DND-41 (cell line): ENCODE measurements around the gene ASIC3.
A peak's percentile ranks its signal among the peaks of the same experiment; 100 is the strongest.

Experiments used
- ATAC-seq: fragments of 200-7000 bp; cut with Tn5 transposase; 3 replicates; pipeline ENCODE4 v1.9.1; 2021; ENCODE audit warnings: low read depth; ENCODE audit not compliant: insufficient read depth
- DNase-seq: peaks from one replicate; pipeline ENCODE4 v3.0.0-alpha.2; 2020
- H2AFZ ChIP-seq: 2 replicates; pipeline ENCODE4 v1.6.0; 2012; ENCODE audit warnings: low read depth, low read length
- H3K27ac ChIP-seq: 2 replicates; pipeline ENCODE4 v1.5.1; 2012; ENCODE audit warnings: low read length, inconsistent platforms
- H3K27me3 ChIP-seq: fragments of 200-600 bp; sonication (generic); 2 replicates; pipeline ENCODE4 v1.6.0; 2012; ENCODE audit warnings: low read length, mild to moderate bottlenecking, inconsistent platforms; ENCODE audit not compliant: insufficient read depth, poor library complexity
- H3K36me3 ChIP-seq: 2 replicates; pipeline ENCODE4 v1.5.1; 2012; ENCODE audit warnings: low read length, inconsistent platforms; ENCODE audit not compliant: insufficient read depth
- H3K4me1 ChIP-seq: 2 replicates; pipeline ENCODE4 v1.5.1; 2012; ENCODE audit warnings: mild to moderate bottlenecking, low read length; ENCODE audit not compliant: insufficient read depth
- H3K4me2 ChIP-seq: 2 replicates; pipeline ENCODE4 v1.6.0; 2012; ENCODE audit warnings: mild to moderate bottlenecking, moderate library complexity, low read length, inconsistent platforms; ENCODE audit not compliant: insufficient read depth
- H3K4me3 ChIP-seq, 2 experiments: fragments of 200-600 bp in 1 of 2; shearing (Covaris generic) in 1 of 2; 2 replicates each; pipeline ENCODE4 v1.5.1; 2012 to 2016; ENCODE audit warnings: inconsistent platforms in 2 of 2, low read length in 2 of 2, mild to moderate bottlenecking in 2 of 2, low read depth in 1 of 2, moderate library complexity in 1 of 2
- H3K79me2 ChIP-seq: 2 replicates; pipeline ENCODE4 v1.6.0; 2012; ENCODE audit warnings: low read length, inconsistent platforms; ENCODE audit not compliant: insufficient read depth
- H3K9ac ChIP-seq: 2 replicates; pipeline ENCODE4 v1.6.0; 2012; ENCODE audit warnings: low read depth, mild to moderate bottlenecking, inconsistent platforms, low read length, moderate library complexity
- H3K9me3 ChIP-seq: 2 replicates; pipeline ENCODE4 v1.5.1; 2012; ENCODE audit warnings: low read length, moderate library complexity, mild to moderate bottlenecking, inconsistent platforms; ENCODE audit not compliant: insufficient read depth, severe bottlenecking
- H4K20me1 ChIP-seq: 2 replicates; pipeline ENCODE4 v1.6.0; 2012; ENCODE audit warnings: low read length; ENCODE audit not compliant: insufficient read depth
- CTCF ChIP-seq: IDR thresholded peaks from 2 replicates; pipeline ENCODE4 v1.5.1; 2012; ENCODE audit warnings: borderline replicate concordance, low read length, moderate library complexity, mild to moderate bottlenecking; ENCODE audit not compliant: poor library complexity, severe bottlenecking; ENCODE audit errors: extremely low read depth
- EZH2 ChIP-seq: IDR thresholded peaks from 3 replicates; pipeline ENCODE4 v1.6.1; 2012; ENCODE audit warnings: borderline replicate concordance, low read depth, mild to moderate bottlenecking, moderate library complexity, low read length, inconsistent platforms; ENCODE audit not compliant: severe bottlenecking

The ASIC3 gene

GRCh38 chr7:151082141-151083070, 34.1 kb downstream of the ASIC3 start:
- H4K20me1 ChIP-seq: peaks cover 24% of the 10 kb centered on the region
- peak overlapping the region; percentile 56 to 93 for H3K4me3 ChIP-seq
- H2AFZ ChIP-seq: peak overlapping the region; percentile 92

GRCh38 chr7:151083071-151083823, 34.9 kb downstream of the ASIC3 start, which contains the start of gene TMUB1:
TSS of gene TMUB1 (minus strand) at chr7:151083493. CDS start at chr7:151082563, 930 bp downstream.
- H3K4me2 ChIP-seq: peak within 1 kb of the TSS; percentile 97
- peaks cover 28% of the 10 kb centered on the region for H3K36me3 ChIP-seq
- H3K27me3 ChIP-seq: peaks cover 14% of the 10 kb centered on the region
- peaks cover 23% of the 10 kb centered on the region for H4K20me1 ChIP-seq
- H3K4me3 ChIP-seq: peak within 1 kb of the TSS; percentile 56 to 93
- H3K9ac ChIP-seq: peak within 1 kb of the TSS; percentile 99
- TF ChIP-seq EZH2 (no peak), CTCF (peak; percentile 9)
- peak within 1 kb of the TSS; percentile 75 for H3K27ac ChIP-seq
- ATAC-seq (peak; percentile 66), DNase-seq (peak; percentile 82)
- no peaks in the 10 kb centered on the region for H3K9me3 ChIP-seq
- H2AFZ ChIP-seq: peak within 1 kb of the TSS; percentile 92
- H3K4me1 ChIP-seq: peaks cover 74% of the 10 kb centered on the region
- H3K79me2 ChIP-seq: peaks cover 56% of the 10 kb centered on the region

More at GRCh38 chr7:151082141-151083070, 34.1 kb downstream of the ASIC3 start:
- Histone ChIP-seq H3K79me2 (peaks cover 53% of the 10 kb centered on the region), H3K27ac (peak overlapping the region; percentile 75), H3K9me3 (no peaks in the 10 kb centered on the region), H3K36me3 (peaks cover 37% of the 10 kb centered on the region), H3K4me1 (peaks cover 70% of the 10 kb centered on the region), H3K9ac (peak overlapping the region; percentile 99), H3K4me2 (peak overlapping the region; percentile 97), H3K27me3 (peaks cover 14% of the 10 kb centered on the region)
- ATAC-seq (no peak), DNase-seq (no peak)
- TF ChIP-seq EZH2 (no peak), CTCF (no peak)

GRCh38 chr7:151083824-151084160, 35.5 kb downstream of the ASIC3 start:
- ATAC-seq (no peak), DNase-seq (no peak)
- peak overlapping the region; percentile 99 for H3K9ac ChIP-seq
- peak overlapping the region; percentile 26; the same call in 1 of the 2 replicates for H3K27ac ChIP-seq
- no peaks in the 10 kb centered on the region for H3K9me3 ChIP-seq
- H3K4me3 ChIP-seq: peak overlapping the region; percentile 56 to 93; a peak in 3 of 4 replicates
- peaks cover 14% of the 10 kb centered on the region for H3K27me3 ChIP-seq
- peak overlapping the region; percentile 92 for H2AFZ ChIP-seq
- peaks cover 69% of the 10 kb centered on the region for H3K4me1 ChIP-seq
- peaks cover 21% of the 10 kb centered on the region for H4K20me1 ChIP-seq
- peak; percentile 1 for TF ChIP-seq CTCF
- TF ChIP-seq EZH2: no peak
- H3K79me2 ChIP-seq: peaks cover 51% of the 10 kb centered on the region
- H3K36me3 ChIP-seq: peaks cover 23% of the 10 kb centered on the region
- H3K4me2 ChIP-seq: peak overlapping the region; percentile 97
